ENCODE data around the gene L3HYPDH. TPM values are rescaled to one million over a fixed set of nuclear protein-coding genes. Genes with fewer than 3 reads are reported as not detected.

Gene L3HYPDH
- total RNA-seq, 3 donors from 2014 or later, result 12.8 to 19.2 (median 16.1) TPM

- TF ChIP-seq CTCF (IDR thresholded peaks at IDR 0.05), result no peak
- H3K36me3 ChIP-seq (ENCODE audit: low read depth), result no peaks in the 10 kb centered on the region
- peak overlapping the region; percentile 7 for H3K4me3 ChIP-seq
- H3K9me3 ChIP-seq, result no peaks in the 10 kb centered on the region
- peak; percentile 77 for ATAC-seq
- peak; percentile 58 to 76 (median 73) for DNase-seq
- intact Hi-C loops (cut with DNase I, micrococcal nuclease), result no loop called here
- H3K4me1 ChIP-seq (ENCODE audit: low read depth), result peaks cover 8% of the 10 kb centered on the region
These were observed 19.5 kb downstream of the L3HYPDH start for GRCh38 chr14:59464486-59465315.

- no peak for TF ChIP-seq CTCF (IDR thresholded peaks at IDR 0.05)
- H3K4me1 ChIP-seq (ENCODE audit: low read depth), result peaks cover 8% of the 10 kb centered on the region
- intact Hi-C loops (cut with DNase I, micrococcal nuclease), result no loop called here
- H3K36me3 ChIP-seq (ENCODE audit: low read depth), result no peaks in the 10 kb centered on the region
- H3K4me3 ChIP-seq, result no peak overlapping the region
- H3K9me3 ChIP-seq, result no peaks in the 10 kb centered on the region
- DNase-seq (peak in 2 of 3 donors; percentile 17 to 54), ATAC-seq (peak; percentile 47)
These were observed 20.3 kb downstream of the L3HYPDH start for GRCh38 chr14:59463787-59464485.

GRCh38 chr14:59461891-59462290 is 22.3 kb downstream of the L3HYPDH start:
- DNase-seq (no peak), ATAC-seq (no peak)
- intact Hi-C loops (cut with DNase I, micrococcal nuclease), result no loop called here
- Histone ChIP-seq H3K9me3 (no peaks in the 10 kb centered on the region), H3K4me3 (no peak overlapping the region), H3K36me3 (ENCODE audit: low read depth) (no peaks in the 10 kb centered on the region), H3K4me1 (ENCODE audit: low read depth) (peaks cover 8% of the 10 kb centered on the region)
- TF ChIP-seq CTCF (IDR thresholded peaks at IDR 0.05), result no peak

GRCh38 chr14:59460378-59460777 is 23.8 kb downstream of the L3HYPDH start:
- Histone ChIP-seq H3K4me1 (ENCODE audit: low read depth) (peaks cover 7% of the 10 kb centered on the region), H3K4me3 (no peak overlapping the region), H3K36me3 (ENCODE audit: low read depth) (no peaks in the 10 kb centered on the region), H3K9me3 (no peaks in the 10 kb centered on the region)
- TF ChIP-seq CTCF (IDR thresholded peaks at IDR 0.05), result no peak
- no peak for DNase-seq
- intact Hi-C loops (cut with DNase I, micrococcal nuclease), result no loop called here
- ATAC-seq, result no peak

GRCh38 chr14:59458486-59458885 is 25.7 kb downstream of the L3HYPDH start:
- Histone ChIP-seq H3K4me1 (ENCODE audit: low read depth) (no peaks in the 10 kb centered on the region), H3K9me3 (no peaks in the 10 kb centered on the region), H3K36me3 (ENCODE audit: low read depth) (no peaks in the 10 kb centered on the region), H3K4me3 (no peak overlapping the region)
- DNase-seq (no peak), ATAC-seq (no peak)
- intact Hi-C loops (cut with DNase I, micrococcal nuclease), result no loop called here
- no peak for TF ChIP-seq CTCF (IDR thresholded peaks at IDR 0.05)
